Natural killer cell (primary cell): ENCODE results near the gene RBFOX2. TPM values are rescaled to one million over a fixed set of nuclear protein-coding genes. Genes with fewer than 3 reads are reported as not detected.

Experiments
- ATAC-seq, 3 donors: fragments of 150-1000 bp in 2 of 3; fragments of 200-7000 bp in 1 of 3; cut with Tn5 transposase; 1 replicate in 1 of 3; 2 replicates in 2 of 3; pipeline ENCODE4 v1.10.0; 2021; ENCODE audit warnings: mild to moderate bottlenecking in 2 of 3, moderate library complexity in 2 of 3
- DNase-seq, 2 donors: peaks; one replicate each; pipeline versions ENCODE4 v3.0.0 to v3.0.0-alpha.2; 2013 to 2021; ENCODE audit warnings: mixed read lengths in 1 of 2
- H3K27ac ChIP-seq: one replicate; pipeline ENCODE4 v1.5.1; 2013; ENCODE audit warnings: mild to moderate bottlenecking, low read length
- H3K27me3 ChIP-seq: one replicate; pipeline ENCODE4 v1.6.1; 2013; ENCODE audit warnings: low read length; ENCODE audit not compliant: control insufficient read depth, insufficient read depth
- H3K36me3 ChIP-seq: one replicate; pipeline ENCODE4 v1.6.1; 2013; ENCODE audit warnings: low read length; ENCODE audit not compliant: control insufficient read depth, insufficient read depth
- H3K4me1 ChIP-seq: one replicate; pipeline ENCODE4 v1.6.1; 2013; ENCODE audit warnings: low read length; ENCODE audit not compliant: control insufficient read depth, insufficient read depth
- H3K4me3 ChIP-seq: one replicate; pipeline ENCODE4 v1.5.1; 2013; ENCODE audit warnings: low read length
- H3K9me3 ChIP-seq: one replicate; pipeline ENCODE4 v1.6.1; 2013; ENCODE audit warnings: low read length; ENCODE audit not compliant: control insufficient read depth, insufficient read depth
- H3K27ac Mint-ChIP-seq, 2 donors: one replicate each; pipeline ENCODE4 v1.8.0; 2022; ENCODE audit warnings: mild to moderate bottlenecking in 2 of 2, mixed read lengths in 2 of 2, moderate library complexity in 1 of 2
- H3K27me3 Mint-ChIP-seq, 2 donors: one replicate each; pipeline ENCODE4 v1.8.0; 2022; ENCODE audit warnings: low read depth in 2 of 2, mixed read lengths in 2 of 2
- H3K36me3 Mint-ChIP-seq: one replicate; pipeline ENCODE4 v1.8.0; 2022; ENCODE audit warnings: mixed read lengths
- H3K4me1 Mint-ChIP-seq, 2 donors: one replicate each; pipeline ENCODE4 v1.8.0; 2022; ENCODE audit warnings: mixed read lengths in 2 of 2
- H3K4me3 Mint-ChIP-seq: one replicate; pipeline ENCODE4 v1.8.0; 2022; ENCODE audit warnings: mild to moderate bottlenecking, moderate library complexity, mixed read lengths
- H3K9me3 Mint-ChIP-seq, 2 donors: one replicate each; pipeline ENCODE4 v1.8.0; 2022; ENCODE audit warnings: mixed read lengths in 2 of 2
- WGBS: methylation state at CpG from one replicate; pipeline ENCODE4 v1.1.7; 2013; ENCODE audit warnings: missing lambda C conversion rate; ENCODE audit not compliant: insufficient coverage; 5-methylcytosine and 5-hydroxymethylcytosine counted together
- intact Hi-C: fragments of 100-400 bp; cut with micrococcal nuclease; formaldehyde crosslinking; loops from one replicate; pipeline ENCODE4 v1.14.2; 2022
- total RNA-seq, 4 donors: library from RNA; stranded (reverse); fragments of 120-200 nt in 1 of 4; gene quantifications; one replicate each; pipeline versions ENCODE4 v1.2.3 to v1.2.4, GENCODE V29; 2013 to 2022
- TF ChIP-seq, protein P1 (sequence below): fragments of 200-600 bp; IDR thresholded peaks from one replicate; pipeline ENCODE4 v1.8.0; 2022; ENCODE audit warnings: antibody characterized with exemption

Gene RBFOX2
- total RNA-seq, 3 donors from 2014 or later (not counting 1 experiment from before 2014, with no cell fraction given) = 1.0 to 4.7 (median 3.0) TPM

DNA sequence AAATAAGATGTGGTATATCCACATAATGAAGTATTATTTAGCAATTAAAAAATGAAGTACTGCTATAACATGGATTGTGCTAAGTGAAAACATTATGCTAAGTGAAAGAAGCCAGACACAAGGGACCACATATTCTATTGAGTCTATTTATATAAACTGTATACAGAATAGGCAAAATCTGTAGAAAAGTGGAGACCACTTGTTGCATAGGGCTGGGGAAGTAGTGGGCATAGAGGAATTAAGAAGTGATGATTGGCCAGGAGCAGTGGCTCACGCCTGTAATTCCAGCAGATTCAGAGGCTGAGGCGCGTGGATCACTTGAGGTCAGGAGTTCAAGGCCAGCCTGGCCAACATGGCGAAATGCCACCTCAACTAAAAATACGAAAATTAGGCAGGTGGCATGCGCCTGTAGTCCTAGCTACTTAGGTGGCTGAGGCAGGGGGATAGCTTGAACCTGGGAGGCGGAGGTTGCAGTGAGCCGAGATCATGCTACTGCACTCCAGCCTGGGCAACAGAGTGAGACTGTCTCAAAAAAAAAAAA lies 109.6 kb downstream of the RBFOX2 start:
- no peak overlapping the region for H3K4me3 ChIP-seq
- Mint-ChIP-seq H3K27ac (no peak overlapping the region), H3K4me3 (no peak overlapping the region), H3K27me3 (peaks cover 6 to 16% of the 10 kb centered on the region in 2 donors), H3K4me1 (peaks cover 0 to 7% of the 10 kb centered on the region in 2 donors), H3K9me3 (no peaks in the 10 kb centered on the region), H3K36me3 (no peaks in the 10 kb centered on the region)
- no peaks in the 10 kb centered on the region for H3K27me3 ChIP-seq
- WGBS = 95% methylated on average over 8 of the region's 8 CpGs
- no peaks in the 10 kb centered on the region for H3K9me3 ChIP-seq
- DNase-seq (no peak), ATAC-seq (no peak)
- no peaks in the 10 kb centered on the region for H3K36me3 ChIP-seq
- TF ChIP-seq, protein P1, sequence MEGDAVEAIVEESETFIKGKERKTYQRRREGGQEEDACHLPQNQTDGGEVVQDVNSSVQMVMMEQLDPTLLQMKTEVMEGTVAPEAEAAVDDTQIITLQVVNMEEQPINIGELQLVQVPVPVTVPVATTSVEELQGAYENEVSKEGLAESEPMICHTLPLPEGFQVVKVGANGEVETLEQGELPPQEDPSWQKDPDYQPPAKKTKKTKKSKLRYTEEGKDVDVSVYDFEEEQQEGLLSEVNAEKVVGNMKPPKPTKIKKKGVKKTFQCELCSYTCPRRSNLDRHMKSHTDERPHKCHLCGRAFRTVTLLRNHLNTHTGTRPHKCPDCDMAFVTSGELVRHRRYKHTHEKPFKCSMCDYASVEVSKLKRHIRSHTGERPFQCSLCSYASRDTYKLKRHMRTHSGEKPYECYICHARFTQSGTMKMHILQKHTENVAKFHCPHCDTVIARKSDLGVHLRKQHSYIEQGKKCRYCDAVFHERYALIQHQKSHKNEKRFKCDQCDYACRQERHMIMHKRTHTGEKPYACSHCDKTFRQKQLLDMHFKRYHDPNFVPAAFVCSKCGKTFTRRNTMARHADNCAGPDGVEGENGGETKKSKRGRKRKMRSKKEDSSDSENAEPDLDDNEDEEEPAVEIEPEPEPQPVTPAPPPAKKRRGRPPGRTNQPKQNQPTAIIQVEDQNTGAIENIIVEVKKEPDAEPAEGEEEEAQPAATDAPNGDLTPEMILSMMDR = no peak
- intact Hi-C loops = no loop called here
- no peaks in the 10 kb centered on the region for H3K4me1 ChIP-seq
- H3K27ac ChIP-seq = no peak overlapping the region

DNA sequence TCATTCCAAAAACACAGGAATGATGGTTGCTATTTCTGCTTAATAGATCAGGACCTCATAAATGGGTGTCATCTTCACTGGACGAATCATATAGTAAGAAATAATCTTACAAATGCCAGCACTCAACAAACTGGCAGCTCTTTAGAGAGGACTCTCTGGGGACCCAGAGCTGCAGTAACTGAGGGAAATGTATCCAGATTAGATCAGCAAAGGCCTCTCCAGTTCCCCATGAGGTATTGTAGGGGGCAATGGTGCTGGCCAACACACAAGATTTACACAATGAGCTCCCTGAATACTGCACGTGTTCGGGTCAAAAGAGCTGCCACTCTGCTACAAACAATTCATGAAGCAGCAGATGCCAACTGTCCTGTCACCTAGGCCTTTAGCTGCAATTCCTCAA lies 110.2 kb downstream of the RBFOX2 start:
- no peak overlapping the region for H3K27ac ChIP-seq
- H3K9me3 Mint-ChIP-seq = no peaks in the 10 kb centered on the region
- TF ChIP-seq, protein P1 = no peak
- no peaks in the 10 kb centered on the region for H3K27me3 ChIP-seq
- H3K9me3 ChIP-seq = no peaks in the 10 kb centered on the region
- DNase-seq (no peak), ATAC-seq (no peak)
- no peak overlapping the region for H3K4me3 ChIP-seq
- no peak overlapping the region for H3K27ac Mint-ChIP-seq
- intact Hi-C loops = no loop called here
- no peaks in the 10 kb centered on the region for H3K36me3 Mint-ChIP-seq
- H3K27me3 Mint-ChIP-seq = peaks cover 10 to 16% of the 10 kb centered on the region in 2 donors
- 93% methylated on average over 2 of the region's 3 CpGs for WGBS
- peaks cover 0 to 7% of the 10 kb centered on the region in 2 donors for H3K4me1 Mint-ChIP-seq
- H3K36me3 ChIP-seq = no peaks in the 10 kb centered on the region
- H3K4me3 Mint-ChIP-seq = no peak overlapping the region
- H3K4me1 ChIP-seq = no peaks in the 10 kb centered on the region

- no peaks in the 10 kb centered on the region for H3K27me3 ChIP-seq
- Mint-ChIP-seq H3K4me3 (no peak overlapping the region), H3K27me3 (peaks cover 13 to 16% of the 10 kb centered on the region in 2 donors), H3K4me1 (peaks cover 0 to 7% of the 10 kb centered on the region in 2 donors), H3K9me3 (no peaks in the 10 kb centered on the region), H3K27ac (no peak overlapping the region), H3K36me3 (no peaks in the 10 kb centered on the region)
- TF ChIP-seq, protein P1 = no peak
- ATAC-seq (no peak), DNase-seq (no peak)
- H3K27ac ChIP-seq = no peak overlapping the region
- intact Hi-C loops = no loop called here
- WGBS = 86% methylated on average over 4 of the region's 4 CpGs
- no peaks in the 10 kb centered on the region for H3K9me3 ChIP-seq
- no peak overlapping the region for H3K4me3 ChIP-seq
- H3K4me1 ChIP-seq = no peaks in the 10 kb centered on the region
- no peaks in the 10 kb centered on the region for H3K36me3 ChIP-seq
These were observed 111.0 kb downstream of the RBFOX2 start for GRCh38 chr22:35917651-35918050.

GRCh38 chr22:35915477-35916013 lies 113.1 kb downstream of the RBFOX2 start:
- Mint-ChIP-seq H3K36me3 (no peaks in the 10 kb centered on the region), H3K4me1 (peaks cover 0 to 7% of the 10 kb centered on the region in 2 donors), H3K9me3 (no peaks in the 10 kb centered on the region), H3K4me3 (no peak overlapping the region), H3K27ac (no peak overlapping the region), H3K27me3 (peaks cover 13 to 16% of the 10 kb centered on the region in 2 donors)
- H3K4me1 ChIP-seq = no peaks in the 10 kb centered on the region
- H3K27ac ChIP-seq = no peak overlapping the region
- no peaks in the 10 kb centered on the region for H3K9me3 ChIP-seq
- H3K36me3 ChIP-seq = no peaks in the 10 kb centered on the region
- H3K4me3 ChIP-seq = no peak overlapping the region
- intact Hi-C loops = no loop called here
- H3K27me3 ChIP-seq = no peaks in the 10 kb centered on the region
- TF ChIP-seq, protein P1 = no peak
- DNase-seq (no peak), ATAC-seq (no peak)
- WGBS = 54% methylated on average over 5 of the region's 5 CpGs
